Spleen (tissue), 11 donors: ENCODE data around the gene COL5A1. TPM values are rescaled to one million over a fixed set of nuclear protein-coding genes. Genes with fewer than 3 reads are reported as not detected.

Experiments
- DNase-seq: peaks from one replicate; pipeline ENCODE4 v3.0.0-alpha.2; 2020
- H3K27ac ChIP-seq, 8 donors: fragments of 200-600 bp; sonication (generic) in 7 of 8; 1 replicate in 4 of 8; 2 replicates in 4 of 8; pipeline versions ENCODE4 v1.5.0 to v1.8.0; 2016 to 2021; ENCODE audit warnings: inconsistent platforms in 4 of 8, mild to moderate bottlenecking in 4 of 8, moderate library complexity in 1 of 8
- H3K27me3 ChIP-seq, 7 donors: fragments of 200-600 bp; sonication (generic) in 6 of 7; replicated peaks in 1 of 7; 1 replicate in 4 of 7; 2 replicates in 3 of 7; pipeline versions ENCODE4 v1.5.0 to v1.8.0; 2016 to 2021; ENCODE audit warnings: inconsistent platforms in 3 of 7, mild to moderate bottlenecking in 1 of 7
- H3K36me3 ChIP-seq, 6 donors: fragments of 200-600 bp; sonication (generic) in 5 of 6; 1 replicate in 4 of 6; 2 replicates in 2 of 6; pipeline versions ENCODE4 v1.5.0 to v1.8.0; 2016 to 2021; ENCODE audit warnings: inconsistent platforms in 2 of 6
- H3K4me1 ChIP-seq, 6 donors: fragments of 200-600 bp; sonication (generic) in 5 of 6; 1 replicate in 3 of 6; 2 replicates in 3 of 6; pipeline versions ENCODE4 v1.5.0 to v1.8.0; 2016 to 2021; ENCODE audit warnings: inconsistent platforms in 3 of 6
- H3K4me3 ChIP-seq, 8 donors: fragments of 200-600 bp; sonication (generic) in 7 of 8; 1 replicate in 4 of 8; 2 replicates in 4 of 8; pipeline versions ENCODE4 v1.5.0 to v1.8.0; 2016 to 2021; ENCODE audit warnings: inconsistent platforms in 4 of 8, mild to moderate bottlenecking in 4 of 8, moderate library complexity in 2 of 8
- H3K9me3 ChIP-seq, 8 donors: fragments of 200-600 bp; sonication (generic) in 7 of 8; 1 replicate in 4 of 8; 2 replicates in 4 of 8; pipeline versions ENCODE4 v1.5.0 to v1.8.0; 2016 to 2021; ENCODE audit warnings: inconsistent platforms in 4 of 8
- POLR2A ChIP-seq, 3 donors: fragments of 450-650 bp; IDR thresholded peaks; one replicate each; pipeline ENCODE4 v1.5.1; 2017; ENCODE audit warnings: antibody characterized with exemption in 3 of 3, mild to moderate bottlenecking in 1 of 3
- POLR2AphosphoS5 ChIP-seq, 3 donors: sonication (generic); formaldehyde crosslinking; IDR thresholded peaks; one replicate each; pipeline ENCODE4 v1.5.1; 2017; ENCODE audit warnings: antibody characterized with exemption in 3 of 3
- WGBS, 5 donors: extraction: QIAGEN DNeasy Blood & Tissue Kit in 3 of 5; methylation state at CpG; one replicate each; pipeline versions ENCODE4 v1.1.5 to v1.1.7; 2013 to 2018; 5-methylcytosine and 5-hydroxymethylcytosine counted together
- intact Hi-C: fragments of 100-400 bp; cut with DNase I; formaldehyde crosslinking; loops from one replicate; pipeline ENCODE4 v1.15.0; 2023; ENCODE audit warnings: low total_unique reads
- polyA plus RNA-seq, 3 donors: library from polyadenylated mRNA; stranded (reverse); fragments of 200-250 nt; gene quantifications; one replicate each; pipeline ENCODE4 v1.2.1, GENCODE V29; 2013
- total RNA-seq, 7 donors: library from RNA; depleted of rRNA in 3 of 7; stranded (reverse); fragments of >200 nt in 3 of 7; fragmentation: NEBNext Ultra II Directional in 4 of 7; extraction: Animal tissue kit (Norgen Biotek cat#: 25700) in 4 of 7; gene quantifications; one replicate each; pipeline versions ENCODE4 v1.1.0 to v1.2.1, GENCODE V29; 2016 to 2021
- TF ChIP-seq, protein P1 (sequence below), 11 experiments: fragments of 200-600 bp in 7 of 11; fragments of 450-650 bp in 4 of 11; sonication (generic) in 4 of 11; IDR thresholded peaks in 8 of 11; conservative IDR thresholded peaks in 3 of 11; 1 replicate in 7 of 11; 2 replicates in 4 of 11; pipeline versions ENCODE4 v1.4.0 to v1.8.0; 2016 to 2021; ENCODE audit warnings: antibody characterized with exemption in 11 of 11, inconsistent platforms in 4 of 11, mild to moderate bottlenecking in 1 of 11
- donor health status: healthy with polysubstance abuse.
- donor health status: DM: no; HTN: no; CAD: no; lungs with moderate emphysema.
- donor health status: DM: no; HTN: no; CAD: no.
- donor health status: Bipolar disorder and iron deficiency.
- donor health status: healthy.
- donor health status: DM: no; HTN: no; CAD: no.
- donor health status: DM: yes; HTN: yes; CAD: no.

The COL5A1 gene
- total and polyA plus RNA-seq, 10 donors: 2.6 to 50.6 (median 23.7) TPM

- Histone ChIP-seq H3K4me3 (no peak overlapping the region), H3K4me1 (peaks cover 0 to 26% (median 9%) of the 10 kb centered on the region in 6 donors), H3K27ac (no peak overlapping the region), H3K27me3 (no peaks in the 10 kb centered on the region), H3K9me3 (no peaks in the 10 kb centered on the region), H3K36me3 (no peaks in the 10 kb centered on the region)
- intact Hi-C loops: no loop called here
- TF ChIP-seq, protein P1, sequence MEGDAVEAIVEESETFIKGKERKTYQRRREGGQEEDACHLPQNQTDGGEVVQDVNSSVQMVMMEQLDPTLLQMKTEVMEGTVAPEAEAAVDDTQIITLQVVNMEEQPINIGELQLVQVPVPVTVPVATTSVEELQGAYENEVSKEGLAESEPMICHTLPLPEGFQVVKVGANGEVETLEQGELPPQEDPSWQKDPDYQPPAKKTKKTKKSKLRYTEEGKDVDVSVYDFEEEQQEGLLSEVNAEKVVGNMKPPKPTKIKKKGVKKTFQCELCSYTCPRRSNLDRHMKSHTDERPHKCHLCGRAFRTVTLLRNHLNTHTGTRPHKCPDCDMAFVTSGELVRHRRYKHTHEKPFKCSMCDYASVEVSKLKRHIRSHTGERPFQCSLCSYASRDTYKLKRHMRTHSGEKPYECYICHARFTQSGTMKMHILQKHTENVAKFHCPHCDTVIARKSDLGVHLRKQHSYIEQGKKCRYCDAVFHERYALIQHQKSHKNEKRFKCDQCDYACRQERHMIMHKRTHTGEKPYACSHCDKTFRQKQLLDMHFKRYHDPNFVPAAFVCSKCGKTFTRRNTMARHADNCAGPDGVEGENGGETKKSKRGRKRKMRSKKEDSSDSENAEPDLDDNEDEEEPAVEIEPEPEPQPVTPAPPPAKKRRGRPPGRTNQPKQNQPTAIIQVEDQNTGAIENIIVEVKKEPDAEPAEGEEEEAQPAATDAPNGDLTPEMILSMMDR (IDR thresholded peaks at IDR 0.05 in 8 of 11, conservative IDR thresholded peaks at IDR 0.05 in 3 of 11): no peak
- TF ChIP-seq POLR2A (IDR thresholded peaks at IDR 0.05): no peak
- TF ChIP-seq POLR2AphosphoS5 (IDR thresholded peaks at IDR 0.05): no peak
- DNase-seq: peak; percentile 50
- WGBS, 5 donors: 85 to 97% (median 94%) methylated on average over 19 to 26 of the region's 26 CpGs
These were observed 9.0 kb downstream of the COL5A1 start for GRCh38 chr9:134650431-134651190.

- H3K27me3 ChIP-seq: no peaks in the 10 kb centered on the region
- no peaks in the 10 kb centered on the region for H3K9me3 ChIP-seq
- no peak overlapping the region for H3K4me3 ChIP-seq
- H3K4me1 ChIP-seq: peaks cover 0 to 18% (median 4%) of the 10 kb centered on the region in 6 donors
- intact Hi-C loops: no loop called here
- no peak overlapping the region for H3K27ac ChIP-seq
- TF ChIP-seq POLR2AphosphoS5 (IDR thresholded peaks at IDR 0.05) (no peak), POLR2A (IDR thresholded peaks at IDR 0.05) (no peak)
- TF ChIP-seq, protein P1 (IDR thresholded peaks at IDR 0.05 in 8 of 11, conservative IDR thresholded peaks at IDR 0.05 in 3 of 11): no peak
- peak; percentile 52 for DNase-seq
- WGBS, 5 donors: 78 to 92% (median 83%) methylated on average over 10 of the region's 10 CpGs
- H3K36me3 ChIP-seq: no peaks in the 10 kb centered on the region
These were observed 9.8 kb downstream of the COL5A1 start for GRCh38 chr9:134651226-134651905.

DNA sequence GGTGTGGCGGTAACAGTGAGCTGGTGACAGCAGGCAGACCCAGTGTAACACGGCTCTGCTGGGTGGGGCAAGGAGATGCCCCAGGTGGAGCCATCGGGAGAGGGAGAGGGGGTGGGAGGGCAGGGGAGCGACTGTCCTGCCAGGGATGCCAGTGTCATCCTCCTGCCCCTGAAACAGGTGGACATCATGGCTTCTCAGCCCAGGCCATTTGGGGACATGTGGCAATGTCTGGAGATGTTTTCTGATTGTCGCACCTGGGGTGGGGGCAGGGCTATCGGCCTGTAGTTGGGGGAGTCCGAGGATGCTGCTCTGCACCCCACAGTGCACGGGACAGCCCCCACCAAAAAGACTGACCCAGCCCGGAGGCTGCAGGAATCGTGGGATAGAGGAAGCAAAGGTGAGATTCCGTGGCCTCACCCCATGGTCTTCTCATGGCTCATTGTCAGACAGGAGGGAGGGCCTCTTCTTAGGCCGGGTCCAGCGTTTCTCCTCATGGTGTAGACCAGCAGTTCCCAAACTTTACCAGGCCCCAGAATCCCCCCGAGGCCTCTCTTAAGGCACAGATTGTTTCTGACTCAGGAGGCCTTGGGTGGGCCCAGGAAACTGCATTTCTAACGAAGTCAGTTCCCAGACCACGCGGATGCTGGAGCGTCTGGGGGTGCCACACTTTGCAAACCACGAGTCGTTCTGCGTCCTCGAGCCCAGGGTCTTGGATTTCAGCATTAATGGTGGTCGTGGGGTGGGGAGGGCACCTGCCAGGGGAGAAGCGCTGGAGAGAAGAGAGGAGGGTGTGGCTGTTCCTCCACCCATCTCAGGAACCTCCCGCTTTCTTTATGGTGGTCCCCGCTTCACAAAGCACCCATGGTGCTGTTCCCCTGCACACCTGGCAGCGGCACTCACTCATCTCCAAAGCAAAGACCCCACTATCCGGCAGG, 11.0 kb downstream of the COL5A1 start:
- H3K27me3 ChIP-seq: no peaks in the 10 kb centered on the region
- intact Hi-C loops: no loop called here
- TF ChIP-seq, protein P1 (IDR thresholded peaks at IDR 0.05 in 8 of 11, conservative IDR thresholded peaks at IDR 0.05 in 3 of 11): no peak
- no peak for TF ChIP-seq POLR2A (IDR thresholded peaks at IDR 0.05)
- no peak for TF ChIP-seq POLR2AphosphoS5 (IDR thresholded peaks at IDR 0.05)
- peaks cover 0 to 11% (median 0%) of the 10 kb centered on the region in 6 donors for H3K4me1 ChIP-seq
- H3K4me3 ChIP-seq: no peak overlapping the region
- peak; percentile 46 for DNase-seq
- no peaks in the 10 kb centered on the region for H3K36me3 ChIP-seq
- no peaks in the 10 kb centered on the region for H3K9me3 ChIP-seq
- H3K27ac ChIP-seq: no peak overlapping the region
- WGBS, 5 donors: 68 to 85% (median 83%) methylated on average over 28 of the region's 28 CpGs
